MCF 10A (cell line): ENCODE data around the gene TMEM72. TPM values are rescaled to one million over a fixed set of nuclear protein-coding genes. Genes with fewer than 3 reads are reported as not detected.
A peak's percentile ranks its signal among the peaks of the same experiment; 100 is the strongest.

ENCODE experiments used
- BruUV-seq: library from RNA; stranded (reverse); fragments of 400-500 nt; replicated peaks from 2 replicates; lab custom pipeline; 2021; lab: Mats Ljungman, UMichigan
- CTCF ChIA-PET: fragments of 300-600 bp; sonication (Branson Sonifier 250); formaldehyde crosslinking; extraction: SDS; loops from one replicate; lab custom pipeline; 2021; ENCODE audit warnings: antibody characterized with exemption, inconsistent platforms; lab: Yijun Ruan, JAX
- POLR2A ChIA-PET: fragments of 300-600, 350-650 bp; sonication (Branson Sonifier 250); formaldehyde crosslinking; extraction: SDS; loops from one replicate; lab custom pipeline; 2020; ENCODE audit warnings: antibody characterized with exemption, inconsistent platforms; lab: Yijun Ruan, JAX
- DNase-seq: peaks from one replicate; pipeline ENCODE4 v3.0.0-alpha.2; 2018; ENCODE audit not compliant: unreplicated experiment
- H3K27ac Mint-ChIP-seq: one replicate; pipeline ENCODE4 v1.8.0; 2022; ENCODE audit warnings: mild to moderate bottlenecking, low read depth, mixed read lengths; ENCODE audit not compliant: unreplicated experiment
- H3K27me3 Mint-ChIP-seq: one replicate; pipeline ENCODE4 v1.8.0; 2022; ENCODE audit warnings: mixed read lengths; ENCODE audit not compliant: insufficient read depth, unreplicated experiment
- H3K36me3 Mint-ChIP-seq: one replicate; pipeline ENCODE4 v1.8.0; 2022; ENCODE audit warnings: mild to moderate bottlenecking, moderate library complexity, mixed read lengths; ENCODE audit not compliant: insufficient read depth, unreplicated experiment
- H3K4me1 Mint-ChIP-seq: one replicate; pipeline ENCODE4 v1.8.0; 2022; ENCODE audit warnings: mixed read lengths; ENCODE audit not compliant: insufficient read depth, unreplicated experiment
- H3K4me3 Mint-ChIP-seq: one replicate; pipeline ENCODE4 v1.8.0; 2022; ENCODE audit warnings: mild to moderate bottlenecking, moderate library complexity, mixed read lengths; ENCODE audit not compliant: unreplicated experiment
- H3K9me3 Mint-ChIP-seq: one replicate; pipeline ENCODE4 v1.8.0; 2022; ENCODE audit warnings: mixed read lengths; ENCODE audit not compliant: unreplicated experiment
- CTCF ChIP-seq: fragments of 200-600 bp; IDR thresholded peaks from one replicate; pipeline ENCODE4 v1.8.0; 2022; ENCODE audit warnings: antibody characterized with exemption, mild to moderate bottlenecking; ENCODE audit not compliant: unreplicated experiment
- intact Hi-C: fragments of 100-400 bp; cut with micrococcal nuclease; formaldehyde crosslinking; loops from 2 replicates; pipeline ENCODE4 v1.14.1; 2022
- total RNA-seq: library from RNA; stranded (reverse); gene quantifications from 2 replicates; pipeline ENCODE4 v1.2.3, GENCODE V29; 2022

Gene TMEM72
- total RNA-seq, 1 experiment from 2014 or later, result not detected

- Mint-ChIP-seq H3K27ac (no peak overlapping the region), H3K4me3 (no peak overlapping the region), H3K4me1 (peaks cover 6% of the 10 kb centered on the region), H3K36me3 (no peaks in the 10 kb centered on the region), H3K27me3 (peaks cover 15% of the 10 kb centered on the region), H3K9me3 (peaks cover 2% of the 10 kb centered on the region)
- CTCF ChIA-PET, result interaction anchor here (0.5 to 3.9 kb wide), 32 partner anchors 7 to 1290 kb away, joined by 3 to 28 read pairs (median 4); partner anchors contain the start of genes DEPP1 and ZNF22
- POLR2A ChIA-PET, result interaction anchor here (0.6 kb wide), 1 partner anchor 23 kb away, joined by 5 read pairs; no protein-coding TSS in a partner anchor
- intact Hi-C loops, result loop anchor here (2.0 to 10.0 kb wide), 2 partner anchors 67 to 301 kb away; partner anchors contain the start of gene ZNF22
- no peak for TF ChIP-seq CTCF
- no TSS peak for BruUV-seq
- no peak for DNase-seq
Observed at GRCh38 chr10:44933451-44934321, 22.5 kb downstream of the TMEM72 start.

- POLR2A ChIA-PET, result no interaction called here
- DNase-seq, result no peak
- no peak overlapping the region for H3K4me3 Mint-ChIP-seq
- no peak overlapping the region for H3K27ac Mint-ChIP-seq
- peaks cover 6% of the 10 kb centered on the region for H3K27me3 Mint-ChIP-seq
- no peak for TF ChIP-seq CTCF
- H3K36me3 Mint-ChIP-seq, result no peaks in the 10 kb centered on the region
- no peaks in the 10 kb centered on the region for H3K9me3 Mint-ChIP-seq
- intact Hi-C loops, result loop anchor here (10.0 kb wide), 1 partner anchor 300 kb away; no protein-coding TSS in a partner anchor
- H3K4me1 Mint-ChIP-seq, result peaks cover 6% of the 10 kb centered on the region
- no TSS peak for BruUV-seq
- CTCF ChIA-PET, result interaction anchor here (1.0 to 3.9 kb wide), 7 partner anchors 9 to 530 kb away, joined by 4 to 28 read pairs (median 6); partner anchors contain the start of gene DEPP1
Observed at GRCh38 chr10:44934416-44935200, 23.5 kb downstream of the TMEM72 start.

GRCh38 chr10:44935201-44935965, 24.2 kb downstream of the TMEM72 start:
- DNase-seq, result peak; percentile 36
- Mint-ChIP-seq H3K27ac (no peak overlapping the region), H3K4me1 (peaks cover 6% of the 10 kb centered on the region), H3K9me3 (no peaks in the 10 kb centered on the region), H3K27me3 (no peaks in the 10 kb centered on the region), H3K4me3 (no peak overlapping the region), H3K36me3 (no peaks in the 10 kb centered on the region)
- no peak for TF ChIP-seq CTCF
- intact Hi-C loops, result loop anchor here (10.0 kb wide), 1 partner anchor 299 kb away; no protein-coding TSS in a partner anchor
- BruUV-seq, result no TSS peak
- CTCF ChIA-PET, result interaction anchor here (0.9 to 1.4 kb wide), 4 partner anchors 8 to 529 kb away, joined by 4 to 6 read pairs (median 4); no protein-coding TSS in a partner anchor
- POLR2A ChIA-PET, result no interaction called here
